ENCODE data around the gene PARP1. TPM values are rescaled to one million over a fixed set of nuclear protein-coding genes. Genes with fewer than 3 reads are reported as not detected.

Gene PARP1
- polyA plus RNA-seq, 4 donors = 17.4 to 54.2 (median 35.2) TPM

DNA sequence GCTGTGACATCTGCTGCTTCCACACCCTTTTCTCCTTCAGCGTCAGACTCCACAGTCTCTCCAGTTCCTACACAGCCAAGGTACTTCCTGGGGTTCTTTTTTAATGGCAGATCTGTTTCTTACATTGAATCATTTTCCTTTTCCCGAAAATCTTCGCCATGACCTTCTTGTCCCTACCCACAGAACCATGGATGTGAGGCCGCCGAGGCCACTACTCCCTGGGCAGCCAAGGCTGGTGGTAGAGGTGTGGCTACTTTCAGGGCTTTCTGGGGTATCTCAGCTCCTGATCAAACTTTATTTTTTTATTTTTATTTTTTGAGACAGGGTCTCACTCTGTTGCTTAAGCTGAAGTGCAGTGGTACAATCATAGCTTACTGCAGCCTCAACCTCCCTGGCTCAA lies 89.4 kb downstream of the PARP1 start:
- no peaks in the 10 kb centered on the region for H3K9me3 ChIP-seq (ENCODE audit: control insufficient read depth in 2 of 2, insufficient read depth in 1 of 2, low read depth in 1 of 2, low read length in 1 of 2)
- 91 to 97% (median 93%) methylated on average over 5 of the region's 5 CpGs for WGBS, 3 donors
- no peaks in the 10 kb centered on the region for H3K36me3 ChIP-seq (ENCODE audit: control insufficient read depth in 3 of 3, insufficient read depth in 2 of 3, low read depth in 1 of 3, low read length in 3 of 3)
- no peak overlapping the region for H3K4me3 ChIP-seq (ENCODE audit: low read depth in 1 of 3, low read length in 3 of 3)
- no peak overlapping the region for H3K27ac ChIP-seq (ENCODE audit: low read depth in 1 of 3, low read length in 2 of 3)
- DNase-seq (no peak), FAIRE-seq (no peak)
- no peaks in the 10 kb centered on the region for H3K4me1 ChIP-seq (ENCODE audit: control insufficient read depth in 3 of 3, insufficient read depth in 2 of 3, low read depth in 1 of 3, low read length in 2 of 3)
- H3K27me3 ChIP-seq (ENCODE audit: control insufficient read depth in 3 of 3, insufficient read depth in 3 of 3, low read length in 3 of 3) = no peaks in the 10 kb centered on the region

DNA sequence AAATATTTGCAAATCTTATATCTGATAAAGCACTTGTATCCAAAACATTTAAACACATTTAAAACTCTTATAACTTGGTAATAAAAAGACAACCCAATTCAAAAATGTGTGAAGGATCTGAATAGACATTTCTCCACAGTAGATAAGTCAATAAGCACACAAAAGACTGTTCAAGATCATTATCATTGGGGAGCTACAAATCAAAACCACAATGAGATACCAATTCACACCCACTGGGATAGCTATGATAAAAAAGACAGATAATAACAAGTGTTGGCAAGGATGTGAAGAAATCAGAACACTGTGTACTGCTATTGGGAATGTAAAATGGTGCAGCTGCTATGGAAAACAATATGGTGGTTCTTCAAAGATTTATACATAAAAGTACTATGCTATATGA lies 93.8 kb downstream of the PARP1 start:
- no peak overlapping the region for H3K4me3 ChIP-seq (ENCODE audit: low read depth in 1 of 3, low read length in 3 of 3)
- no peak for FAIRE-seq

DNA sequence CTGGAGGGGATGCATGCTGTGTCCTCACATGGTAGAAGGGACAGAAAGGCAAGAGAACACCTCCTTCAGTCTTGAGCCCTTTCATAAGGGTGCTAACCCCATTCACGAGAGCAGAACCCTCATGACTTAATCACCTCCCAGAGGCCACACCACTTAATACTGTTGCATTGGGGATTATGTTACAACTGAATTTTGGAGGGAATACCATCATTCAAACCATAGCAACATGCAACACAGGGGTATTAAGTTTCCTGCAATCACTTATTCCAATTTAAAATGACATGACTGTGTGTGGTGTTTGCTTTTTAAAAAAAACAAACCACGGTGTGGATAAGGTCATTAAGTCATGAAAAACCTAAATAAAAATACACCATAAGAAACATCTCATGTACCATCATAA lies 95.8 kb downstream of the PARP1 start:
- H3K36me3 ChIP-seq (ENCODE audit: control insufficient read depth in 3 of 3, insufficient read depth in 2 of 3, low read depth in 1 of 3, low read length in 3 of 3) = no peaks in the 10 kb centered on the region
- no peaks in the 10 kb centered on the region for H3K27me3 ChIP-seq (ENCODE audit: control insufficient read depth in 3 of 3, insufficient read depth in 3 of 3, low read length in 3 of 3)
- no peak for DNase-seq
- no peaks in the 10 kb centered on the region for H3K9me3 ChIP-seq (ENCODE audit: control insufficient read depth in 2 of 2, insufficient read depth in 1 of 2, low read depth in 1 of 2, low read length in 1 of 2)
- H3K4me3 ChIP-seq (ENCODE audit: low read depth in 1 of 3, low read length in 3 of 3) = no peak overlapping the region
- H3K27ac ChIP-seq (ENCODE audit: low read depth in 1 of 3, low read length in 2 of 3) = no peak overlapping the region
- peaks cover 0 to 16% (median 5%) of the 10 kb centered on the region in 3 donors for H3K4me1 ChIP-seq (ENCODE audit: control insufficient read depth in 3 of 3, insufficient read depth in 2 of 3, low read depth in 1 of 3, low read length in 2 of 3)
- no peak for FAIRE-seq
- 90 to 97% (median 93%) methylated on average over 2 of the region's 2 CpGs for WGBS, 3 donors

More for the DNA sequence above, 93.8 kb downstream of the PARP1 start:
- Histone ChIP-seq H3K27ac (ENCODE audit: low read depth in 1 of 3, low read length in 2 of 3) (no peak overlapping the region), H3K27me3 (ENCODE audit: control insufficient read depth in 3 of 3, insufficient read depth in 3 of 3, low read length in 3 of 3) (no peaks in the 10 kb centered on the region), H3K4me1 (ENCODE audit: control insufficient read depth in 3 of 3, insufficient read depth in 2 of 3, low read depth in 1 of 3, low read length in 2 of 3) (peaks cover 0 to 16% (median 5%) of the 10 kb centered on the region in 3 donors), H3K36me3 (ENCODE audit: control insufficient read depth in 3 of 3, insufficient read depth in 2 of 3, low read depth in 1 of 3, low read length in 3 of 3) (no peaks in the 10 kb centered on the region), H3K9me3 (ENCODE audit: control insufficient read depth in 2 of 2, insufficient read depth in 1 of 2, low read depth in 1 of 2, low read length in 1 of 2) (no peaks in the 10 kb centered on the region)
- DNase-seq = no peak

DNA sequence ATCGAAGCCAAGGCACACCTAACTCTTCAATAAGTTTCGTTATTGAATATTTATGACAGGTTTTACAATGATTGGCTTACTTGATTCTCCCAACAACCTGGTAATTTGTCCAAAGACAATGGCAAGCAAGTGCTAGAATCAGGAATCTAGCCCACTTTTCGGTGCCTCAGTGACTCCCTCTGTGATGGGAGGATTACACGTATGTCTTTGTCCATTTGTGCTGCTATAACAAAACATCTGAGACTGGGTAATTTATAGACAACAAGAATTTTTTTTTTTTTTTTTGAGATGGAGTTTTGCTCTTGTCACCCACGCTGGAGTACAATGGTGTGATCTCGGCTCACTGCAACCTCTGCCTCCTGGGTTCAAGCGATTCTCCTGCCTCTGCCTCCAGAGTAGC lies 96.5 kb downstream of the PARP1 start:
- DNase-seq (no peak), FAIRE-seq (no peak)
- peak overlapping the region in 2 of 3 donors; percentile 22 to 36 for H3K27ac ChIP-seq (ENCODE audit: low read depth in 1 of 3, low read length in 2 of 3)
- no peaks in the 10 kb centered on the region for H3K27me3 ChIP-seq (ENCODE audit: control insufficient read depth in 3 of 3, insufficient read depth in 3 of 3, low read length in 3 of 3)
- H3K4me3 ChIP-seq (ENCODE audit: low read depth in 1 of 3, low read length in 3 of 3) = no peak overlapping the region
- WGBS, 3 donors = 84 to 92% (median 87%) methylated on average over 7 of the region's 7 CpGs
- no peaks in the 10 kb centered on the region for H3K9me3 ChIP-seq (ENCODE audit: control insufficient read depth in 2 of 2, insufficient read depth in 1 of 2, low read depth in 1 of 2, low read length in 1 of 2)
- H3K36me3 ChIP-seq (ENCODE audit: control insufficient read depth in 3 of 3, insufficient read depth in 2 of 3, low read depth in 1 of 3, low read length in 3 of 3) = no peaks in the 10 kb centered on the region
- H3K4me1 ChIP-seq (ENCODE audit: control insufficient read depth in 3 of 3, insufficient read depth in 2 of 3, low read depth in 1 of 3, low read length in 2 of 3) = peaks cover 0 to 16% (median 5%) of the 10 kb centered on the region in 3 donors

Other genes starting within 250 kb of the PARP1 start
- 10 to 100 TPM; 16.1 to 42.4 (median 23.4) TPM for gene ACBD3, start 221.4 kb downstream of the PARP1 start, polyA plus RNA-seq
- gene MIXL1, start 184.4 kb downstream of the PARP1 start, polyA plus RNA-seq = 1 to 10 TPM in 1 of 4 donors, under 1 TPM in 2, not detected in 1; 0.06 to 1.1 (median 0.15) TPM
- 1 to 10 TPM; 1.8 to 5.5 (median 3.7) TPM for gene LIN9, start 98.9 kb downstream of the PARP1 start, polyA plus RNA-seq
- 1 to 10 TPM in 2 of 4 donors, under 1 TPM in 2; under 0.01 to 9.6 (median 0.55) TPM for gene STUM, start 140.7 kb upstream of the PARP1 start, polyA plus RNA-seq

All from small intestine (tissue), 7 donors.